GM18861 (cell line): ENCODE measurements around the gene CFDP1.
A peak's percentile ranks its signal among the peaks of the same experiment; 100 is the strongest.
"Not testable (repeated sequence)": the region's sequence is repeated elsewhere in the genome, so short reads cannot be mapped to it uniquely, and the experiment has no call there.

Source experiments
- ATAC-seq: cut with Tn5 transposase; IDR thresholded peaks from one replicate; pipeline ENCODE4 v1.9.1; 2021; ENCODE audit not compliant: unreplicated experiment

The CFDP1 gene

GRCh38 chr16:75459691-75460090 lies 26.4 kb upstream of the CFDP1 start:
- no peak for ATAC-seq

GRCh38 chr16:75458439-75458838 lies 25.1 kb upstream of the CFDP1 start:
- no peak for ATAC-seq

GRCh38 chr16:75458029-75458428 lies 24.7 kb upstream of the CFDP1 start:
- no peak for ATAC-seq

GRCh38 chr16:75457485-75458021 lies 24.2 kb upstream of the CFDP1 start:
- no peak for ATAC-seq

- ATAC-seq: no peak
Measured at GRCh38 chr16:75456971-75457370, 23.7 kb upstream of the CFDP1 start.

GRCh38 chr16:75456486-75456885 lies 23.2 kb upstream of the CFDP1 start:
- ATAC-seq: not testable (repeated sequence)

- no peak for ATAC-seq
Measured at GRCh38 chr16:75455677-75456076, 22.4 kb upstream of the CFDP1 start.

GRCh38 chr16:75452464-75453190 lies 19.3 kb upstream of the CFDP1 start:
- ATAC-seq: no peak

- ATAC-seq: no peak
Measured at GRCh38 chr16:75446416-75446815, 13.1 kb upstream of the CFDP1 start.

- no peak for ATAC-seq
Measured at GRCh38 chr16:75445298-75445697, 12.0 kb upstream of the CFDP1 start.

- no peak for ATAC-seq
Measured at GRCh38 chr16:75443298-75443697, 10.0 kb upstream of the CFDP1 start.

- peak; percentile 68 for ATAC-seq
Measured at GRCh38 chr16:75433732-75434413, 570 bp upstream of the CFDP1 start.

- no peak for ATAC-seq
Measured at GRCh38 chr16:75429621-75430403, 3.5 kb downstream of the CFDP1 start.

- not testable (repeated sequence) for ATAC-seq
Measured at GRCh38 chr16:75426524-75426923, 6.8 kb downstream of the CFDP1 start.

- ATAC-seq: not testable (repeated sequence)
Measured at GRCh38 chr16:75424105-75424762, 9.1 kb downstream of the CFDP1 start.

- no peak for ATAC-seq
Measured at GRCh38 chr16:75423723-75424104, 9.6 kb downstream of the CFDP1 start.

- ATAC-seq: no peak
Measured at GRCh38 chr16:75421820-75422126, 11.5 kb downstream of the CFDP1 start.

- peak; percentile 78 for ATAC-seq
Measured at GRCh38 chr16:75420987-75421819, 12.1 kb downstream of the CFDP1 start.

- no peak for ATAC-seq
Measured at GRCh38 chr16:75416904-75417565, 16.3 kb downstream of the CFDP1 start.
